ENCODE results near the gene ZFAND3. TPM values are rescaled to one million over a fixed set of nuclear protein-coding genes. Genes with fewer than 3 reads are reported as not detected.

Gene ZFAND3
- total RNA-seq, 2 experiments from 2014 or later, result 34.4 to 37.0 TPM

DNA sequence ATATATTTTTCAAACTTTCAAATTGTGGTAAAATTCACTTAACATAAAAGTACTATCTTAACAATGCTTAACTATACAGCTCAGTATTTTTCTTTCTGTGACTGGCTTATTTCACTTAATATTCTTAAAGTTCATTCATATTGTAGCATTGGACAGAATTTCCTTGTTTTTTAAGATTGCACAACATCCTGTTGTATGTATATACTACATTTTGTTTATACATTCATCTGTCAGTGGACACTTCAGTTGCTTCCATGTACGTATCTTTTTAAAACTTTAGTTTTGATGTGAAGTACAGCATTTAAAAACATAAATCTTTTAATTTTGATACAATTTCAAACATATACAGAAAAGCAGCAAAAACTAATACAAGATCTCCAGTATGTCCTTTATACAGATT is 220.7 kb downstream of the ZFAND3 start:
- TF ChIP-seq, protein P1, sequence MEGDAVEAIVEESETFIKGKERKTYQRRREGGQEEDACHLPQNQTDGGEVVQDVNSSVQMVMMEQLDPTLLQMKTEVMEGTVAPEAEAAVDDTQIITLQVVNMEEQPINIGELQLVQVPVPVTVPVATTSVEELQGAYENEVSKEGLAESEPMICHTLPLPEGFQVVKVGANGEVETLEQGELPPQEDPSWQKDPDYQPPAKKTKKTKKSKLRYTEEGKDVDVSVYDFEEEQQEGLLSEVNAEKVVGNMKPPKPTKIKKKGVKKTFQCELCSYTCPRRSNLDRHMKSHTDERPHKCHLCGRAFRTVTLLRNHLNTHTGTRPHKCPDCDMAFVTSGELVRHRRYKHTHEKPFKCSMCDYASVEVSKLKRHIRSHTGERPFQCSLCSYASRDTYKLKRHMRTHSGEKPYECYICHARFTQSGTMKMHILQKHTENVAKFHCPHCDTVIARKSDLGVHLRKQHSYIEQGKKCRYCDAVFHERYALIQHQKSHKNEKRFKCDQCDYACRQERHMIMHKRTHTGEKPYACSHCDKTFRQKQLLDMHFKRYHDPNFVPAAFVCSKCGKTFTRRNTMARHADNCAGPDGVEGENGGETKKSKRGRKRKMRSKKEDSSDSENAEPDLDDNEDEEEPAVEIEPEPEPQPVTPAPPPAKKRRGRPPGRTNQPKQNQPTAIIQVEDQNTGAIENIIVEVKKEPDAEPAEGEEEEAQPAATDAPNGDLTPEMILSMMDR (IDR thresholded peaks at IDR 0.05), result no peak
- Histone ChIP-seq H3K36me3 (ENCODE audit: insufficient read depth, low read length) (no peaks in the 10 kb centered on the region), H3K27me3 (ENCODE audit: control insufficient read depth in 1 of 2, insufficient read depth in 2 of 2, low read length in 2 of 2) (no peaks in the 10 kb centered on the region), H3K9me3 (ENCODE audit: control insufficient read depth in 1 of 2, insufficient read depth in 1 of 2, low read length in 2 of 2) (no peaks in the 10 kb centered on the region), H3K4me3 (ENCODE audit: low read length) (no peak overlapping the region), H3K27ac (ENCODE audit: low read depth in 1 of 2, low read length in 2 of 2) (no peak overlapping the region), H3K4me1 (ENCODE audit: insufficient read depth, low read length) (no peaks in the 10 kb centered on the region)
- no peak for ATAC-seq (ENCODE audit: poor library complexity)
- peaks cover 10% of the 10 kb centered on the region for H3K36me3 Mint-ChIP-seq (ENCODE audit: low read depth)
- H3K9me3 Mint-ChIP-seq, result no peaks in the 10 kb centered on the region
- peaks cover 44% of the 10 kb centered on the region for H3K4me1 Mint-ChIP-seq (ENCODE audit: low read depth)
- ChIA-PET POLR2A (no interaction called here), CTCF (interaction anchor here (1.7 kb wide), 1 partner anchor 9 kb away, joined by 3 read pairs; no protein-coding TSS in a partner anchor)
- no peaks in the 10 kb centered on the region for H3K27me3 Mint-ChIP-seq
- H3K4me3 Mint-ChIP-seq, result no peak overlapping the region
- DNase-seq, result no peak
- intact Hi-C loops (cut with DNase I, micrococcal nuclease), result no loop called here
- H3K27ac Mint-ChIP-seq, result no peak overlapping the region

DNA sequence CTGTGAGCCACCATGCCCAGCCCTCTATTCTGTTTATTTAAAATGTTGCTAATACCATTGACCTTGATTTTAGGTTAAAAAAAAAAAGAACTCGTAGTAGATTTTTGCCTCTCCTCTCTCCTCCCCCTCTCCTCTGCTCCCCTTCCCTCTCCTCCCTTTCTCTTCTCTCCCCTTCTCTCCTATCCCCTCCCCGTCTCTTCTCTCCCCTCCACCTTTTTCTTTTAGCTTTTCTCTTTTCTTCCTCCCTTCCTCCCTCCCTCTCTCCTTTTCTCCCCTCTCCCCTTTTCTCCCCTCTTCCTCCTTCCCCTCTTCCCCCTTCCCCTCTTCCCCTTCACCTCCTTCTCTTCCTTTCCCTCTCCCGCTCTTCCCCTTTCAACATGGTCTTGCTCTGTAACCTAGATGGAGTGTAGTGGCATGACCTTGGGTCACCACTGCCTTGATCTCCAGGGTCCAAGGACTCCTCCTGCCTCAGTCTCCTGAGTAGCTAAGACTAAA is 223.8 kb downstream of the ZFAND3 start:
- ATAC-seq (ENCODE audit: poor library complexity), result no peak
- no peak for DNase-seq
- H3K36me3 Mint-ChIP-seq (ENCODE audit: low read depth), result no peaks in the 10 kb centered on the region
- Histone ChIP-seq H3K27ac (ENCODE audit: low read depth in 1 of 2, low read length in 2 of 2) (no peak overlapping the region), H3K36me3 (ENCODE audit: insufficient read depth, low read length) (no peaks in the 10 kb centered on the region), H3K4me1 (ENCODE audit: insufficient read depth, low read length) (no peaks in the 10 kb centered on the region), H3K27me3 (ENCODE audit: control insufficient read depth in 1 of 2, insufficient read depth in 2 of 2, low read length in 2 of 2) (no peaks in the 10 kb centered on the region), H3K4me3 (ENCODE audit: low read length) (no peak overlapping the region), H3K9me3 (ENCODE audit: control insufficient read depth in 1 of 2, insufficient read depth in 1 of 2, low read length in 2 of 2) (no peaks in the 10 kb centered on the region)
- no peaks in the 10 kb centered on the region for H3K27me3 Mint-ChIP-seq
- H3K27ac Mint-ChIP-seq, result no peak overlapping the region
- H3K4me1 Mint-ChIP-seq (ENCODE audit: low read depth), result peaks cover 21% of the 10 kb centered on the region
- POLR2A ChIA-PET, result no interaction called here
- intact Hi-C loops (cut with DNase I, micrococcal nuclease), result no loop called here
- H3K4me3 Mint-ChIP-seq, result no peak overlapping the region
- no peaks in the 10 kb centered on the region for H3K9me3 Mint-ChIP-seq
- TF ChIP-seq, protein P1 (IDR thresholded peaks at IDR 0.05), result no peak
- CTCF ChIA-PET, result interaction anchor here (0.7 kb wide), 1 partner anchor 28 kb away, joined by 3 read pairs; no protein-coding TSS in a partner anchor

DNA sequence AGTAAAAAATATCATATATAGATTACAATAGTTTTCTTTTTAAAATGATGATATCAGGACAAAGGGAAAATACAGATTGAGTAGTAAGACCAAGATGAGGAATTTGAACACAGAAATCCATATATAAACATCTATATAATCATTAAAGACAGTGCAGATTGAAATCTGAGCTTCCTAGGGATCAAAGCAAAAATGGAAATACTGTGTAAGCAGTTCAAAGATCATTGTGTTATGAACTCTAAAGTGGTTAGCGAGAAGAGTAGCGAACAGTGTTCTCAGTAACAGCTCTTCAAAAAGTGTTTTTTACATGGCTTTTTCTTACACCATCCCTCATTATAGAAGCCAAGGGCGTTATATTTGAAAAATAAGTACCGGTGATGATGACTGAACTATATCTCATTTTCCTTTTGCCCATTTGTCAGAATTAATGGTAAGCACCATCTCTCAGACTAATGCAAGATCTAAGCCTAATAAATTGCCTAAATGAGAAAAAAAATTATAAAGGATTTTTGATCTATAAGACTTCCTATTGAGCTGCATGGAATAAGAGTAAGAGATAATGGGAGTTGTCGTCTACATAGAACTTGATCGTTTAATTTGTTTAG is 226.3 kb downstream of the ZFAND3 start:
- TF ChIP-seq, protein P1 (IDR thresholded peaks at IDR 0.05), result no peak

More for the DNA sequence above, 226.3 kb downstream of the ZFAND3 start:
- Mint-ChIP-seq H3K4me3 (no peak overlapping the region), H3K36me3 (ENCODE audit: low read depth) (peaks cover 4% of the 10 kb centered on the region), H3K27me3 (no peaks in the 10 kb centered on the region), H3K4me1 (ENCODE audit: low read depth) (peaks cover 22% of the 10 kb centered on the region), H3K27ac (no peak overlapping the region), H3K9me3 (no peaks in the 10 kb centered on the region)
- intact Hi-C loops (cut with DNase I, micrococcal nuclease), result no loop called here
- ATAC-seq (ENCODE audit: poor library complexity) (no peak), DNase-seq (no peak)
- ChIA-PET CTCF (no interaction called here), POLR2A (no interaction called here)
- Histone ChIP-seq H3K36me3 (ENCODE audit: insufficient read depth, low read length) (no peaks in the 10 kb centered on the region), H3K4me1 (ENCODE audit: insufficient read depth, low read length) (no peaks in the 10 kb centered on the region), H3K9me3 (ENCODE audit: control insufficient read depth in 1 of 2, insufficient read depth in 1 of 2, low read length in 2 of 2) (no peaks in the 10 kb centered on the region), H3K27me3 (ENCODE audit: control insufficient read depth in 1 of 2, insufficient read depth in 2 of 2, low read length in 2 of 2) (no peaks in the 10 kb centered on the region), H3K27ac (ENCODE audit: low read depth in 1 of 2, low read length in 2 of 2) (no peak overlapping the region), H3K4me3 (ENCODE audit: low read length) (no peak overlapping the region)
